Measurements from ENCODE around the gene ZNF534.

The ZNF534 gene

DNA sequence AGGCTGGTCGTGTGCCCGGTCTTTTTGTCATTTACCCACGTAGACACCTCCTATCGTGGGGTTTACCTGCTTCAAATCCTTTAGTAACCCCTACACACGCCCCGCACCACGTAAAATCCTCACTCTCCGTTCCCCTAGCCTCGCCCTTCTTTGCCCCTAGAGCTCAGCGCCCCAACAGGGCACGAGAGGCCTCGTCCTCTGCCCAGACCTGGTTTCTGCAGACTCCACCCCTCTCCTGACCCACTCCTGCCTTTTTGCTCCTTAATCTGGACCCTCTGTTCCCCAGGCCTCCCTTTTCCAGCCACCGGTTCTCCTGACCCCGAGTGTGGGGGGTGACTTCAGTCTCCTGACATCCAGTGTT lies 30.9 kb upstream of the ZNF534 start:
- H2AFZ ChIP-seq (ENCODE audit: low read depth, low read length): peak overlapping the region; percentile 94

GRCh38 chr19:52410276-52410675 lies 18.7 kb upstream of the ZNF534 start:
- H3K27ac ChIP-seq (ENCODE audit: low read length): no peak overlapping the region
- no peak overlapping the region for H2AFZ ChIP-seq (ENCODE audit: low read depth, low read length)
- H3K36me3 ChIP-seq (ENCODE audit: insufficient read depth, low read length): peaks cover 96% of the 10 kb centered on the region
- DNase-seq (no peak), ATAC-seq (ENCODE audit: insufficient read depth, low read depth) (no peak)
- TF ChIP-seq EZH2 (IDR thresholded peaks at IDR 0.05; ENCODE audit: borderline replicate concordance, low read depth, low read length, severe bottlenecking): no peak
- TF ChIP-seq, protein P1, sequence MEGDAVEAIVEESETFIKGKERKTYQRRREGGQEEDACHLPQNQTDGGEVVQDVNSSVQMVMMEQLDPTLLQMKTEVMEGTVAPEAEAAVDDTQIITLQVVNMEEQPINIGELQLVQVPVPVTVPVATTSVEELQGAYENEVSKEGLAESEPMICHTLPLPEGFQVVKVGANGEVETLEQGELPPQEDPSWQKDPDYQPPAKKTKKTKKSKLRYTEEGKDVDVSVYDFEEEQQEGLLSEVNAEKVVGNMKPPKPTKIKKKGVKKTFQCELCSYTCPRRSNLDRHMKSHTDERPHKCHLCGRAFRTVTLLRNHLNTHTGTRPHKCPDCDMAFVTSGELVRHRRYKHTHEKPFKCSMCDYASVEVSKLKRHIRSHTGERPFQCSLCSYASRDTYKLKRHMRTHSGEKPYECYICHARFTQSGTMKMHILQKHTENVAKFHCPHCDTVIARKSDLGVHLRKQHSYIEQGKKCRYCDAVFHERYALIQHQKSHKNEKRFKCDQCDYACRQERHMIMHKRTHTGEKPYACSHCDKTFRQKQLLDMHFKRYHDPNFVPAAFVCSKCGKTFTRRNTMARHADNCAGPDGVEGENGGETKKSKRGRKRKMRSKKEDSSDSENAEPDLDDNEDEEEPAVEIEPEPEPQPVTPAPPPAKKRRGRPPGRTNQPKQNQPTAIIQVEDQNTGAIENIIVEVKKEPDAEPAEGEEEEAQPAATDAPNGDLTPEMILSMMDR (IDR thresholded peaks at IDR 0.05; ENCODE audit: borderline replicate concordance, extremely low read depth, low read length, poor library complexity, severe bottlenecking): no peak
- no peaks in the 10 kb centered on the region for H3K4me1 ChIP-seq (ENCODE audit: insufficient read depth, low read length)
- no peak overlapping the region for H3K4me2 ChIP-seq (ENCODE audit: insufficient read depth, low read length)
- H3K4me3 ChIP-seq (ENCODE audit: low read depth in 1 of 2, low read length in 2 of 2): no peak overlapping the region
- no peaks in the 10 kb centered on the region for H3K79me2 ChIP-seq (ENCODE audit: insufficient read depth, low read length)
- no peaks in the 10 kb centered on the region for H3K27me3 ChIP-seq (ENCODE audit: insufficient read depth, low read length, poor library complexity)
- H3K9ac ChIP-seq (ENCODE audit: low read depth, low read length): no peak overlapping the region
- H3K9me3 ChIP-seq (ENCODE audit: insufficient read depth, low read length, severe bottlenecking): peaks cover 38% of the 10 kb centered on the region
- H4K20me1 ChIP-seq (ENCODE audit: insufficient read depth, low read length): no peaks in the 10 kb centered on the region

More for the DNA sequence above, 30.9 kb upstream of the ZNF534 start:
- peaks cover 61% of the 10 kb centered on the region for H3K79me2 ChIP-seq (ENCODE audit: insufficient read depth, low read length)
- peak overlapping the region; percentile 96 for H3K27ac ChIP-seq (ENCODE audit: low read length)
- no peaks in the 10 kb centered on the region for H3K9me3 ChIP-seq (ENCODE audit: insufficient read depth, low read length, severe bottlenecking)
- ATAC-seq (ENCODE audit: insufficient read depth, low read depth) (peak; percentile 62), DNase-seq (peak; percentile 49)
- H3K4me1 ChIP-seq (ENCODE audit: insufficient read depth, low read length): peaks cover 39% of the 10 kb centered on the region
- no peak for TF ChIP-seq EZH2 (IDR thresholded peaks at IDR 0.05; ENCODE audit: borderline replicate concordance, low read depth, low read length, severe bottlenecking)
- TF ChIP-seq, protein P1 (IDR thresholded peaks at IDR 0.05; ENCODE audit: borderline replicate concordance, extremely low read depth, low read length, poor library complexity, severe bottlenecking): peak; percentile 41
- peak overlapping the region; percentile 93 to 98 for H3K4me3 ChIP-seq (ENCODE audit: low read depth in 1 of 2, low read length in 2 of 2)
- peak overlapping the region; percentile 92 for H3K9ac ChIP-seq (ENCODE audit: low read depth, low read length)
- no peaks in the 10 kb centered on the region for H3K27me3 ChIP-seq (ENCODE audit: insufficient read depth, low read length, poor library complexity)
- peaks cover 64% of the 10 kb centered on the region for H3K36me3 ChIP-seq (ENCODE audit: insufficient read depth, low read length)
- no peaks in the 10 kb centered on the region for H4K20me1 ChIP-seq (ENCODE audit: insufficient read depth, low read length)
- peak overlapping the region; percentile 94 for H3K4me2 ChIP-seq (ENCODE audit: insufficient read depth, low read length)

DNA sequence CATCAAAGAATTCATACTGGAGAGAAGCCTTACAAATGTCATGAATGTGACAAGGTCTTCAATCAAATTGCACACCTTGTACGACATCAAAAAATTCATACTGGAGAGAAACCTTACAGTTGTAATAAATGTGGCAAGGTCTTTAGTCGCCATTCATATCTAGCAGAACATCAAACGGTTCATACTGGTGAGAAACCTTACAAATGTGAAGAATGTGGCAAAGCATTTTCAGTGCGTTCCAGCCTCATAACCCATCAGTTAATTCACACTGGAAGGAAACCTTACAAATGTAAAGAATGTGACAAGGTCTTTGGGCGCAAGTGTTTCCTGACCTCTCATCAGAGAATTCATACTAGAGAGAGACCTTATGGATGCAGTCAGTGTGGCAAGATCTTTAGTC lies 13.2 kb upstream of the ZNF534 start:
- H3K4me2 ChIP-seq (ENCODE audit: insufficient read depth, low read length): no peak overlapping the region
- no peaks in the 10 kb centered on the region for H3K4me1 ChIP-seq (ENCODE audit: insufficient read depth, low read length)
- peaks cover 44% of the 10 kb centered on the region for H3K9me3 ChIP-seq (ENCODE audit: insufficient read depth, low read length, severe bottlenecking)
- ATAC-seq (ENCODE audit: insufficient read depth, low read depth): no peak
- TF ChIP-seq, protein P1 (IDR thresholded peaks at IDR 0.05; ENCODE audit: borderline replicate concordance, extremely low read depth, low read length, poor library complexity, severe bottlenecking): no peak
- TF ChIP-seq EZH2 (IDR thresholded peaks at IDR 0.05; ENCODE audit: borderline replicate concordance, low read depth, low read length, severe bottlenecking): no peak
- no peak overlapping the region for H3K4me3 ChIP-seq (ENCODE audit: low read depth in 1 of 2, low read length in 2 of 2)
- H4K20me1 ChIP-seq (ENCODE audit: insufficient read depth, low read length): no peaks in the 10 kb centered on the region
- no peak overlapping the region for H3K27ac ChIP-seq (ENCODE audit: low read length)
- DNase-seq: no peak
- H3K9ac ChIP-seq (ENCODE audit: low read depth, low read length): no peak overlapping the region
- H3K79me2 ChIP-seq (ENCODE audit: insufficient read depth, low read length): no peaks in the 10 kb centered on the region
- peaks cover 42% of the 10 kb centered on the region for H3K36me3 ChIP-seq (ENCODE audit: insufficient read depth, low read length)
- no peaks in the 10 kb centered on the region for H3K27me3 ChIP-seq (ENCODE audit: insufficient read depth, low read length, poor library complexity)
- no peak overlapping the region for H2AFZ ChIP-seq (ENCODE audit: low read depth, low read length)

DNA sequence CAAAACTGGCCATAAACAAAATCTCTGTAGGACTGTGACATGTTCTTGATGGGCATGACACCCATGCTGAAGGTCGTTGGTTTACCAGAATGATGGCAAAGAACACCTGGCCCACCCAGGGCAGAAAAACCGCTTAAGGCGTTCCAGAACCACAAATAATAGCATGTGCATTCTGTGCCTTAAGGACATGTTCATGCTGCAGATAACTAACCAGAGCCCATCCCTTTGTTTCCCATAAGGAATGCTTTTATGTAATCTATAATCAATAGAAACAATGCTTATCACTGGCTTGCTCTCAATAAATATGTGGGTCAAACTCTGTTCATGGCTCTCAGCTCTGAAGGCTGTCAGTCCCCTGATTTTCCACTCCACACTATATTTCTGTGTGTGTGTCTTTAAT lies 13.2 kb downstream of the ZNF534 start:
- TF ChIP-seq, protein P1 (IDR thresholded peaks at IDR 0.05; ENCODE audit: borderline replicate concordance, extremely low read depth, low read length, poor library complexity, severe bottlenecking): no peak
- TF ChIP-seq EZH2 (IDR thresholded peaks at IDR 0.05; ENCODE audit: borderline replicate concordance, low read depth, low read length, severe bottlenecking): no peak
- H3K27me3 ChIP-seq (ENCODE audit: insufficient read depth, low read length, poor library complexity): no peaks in the 10 kb centered on the region
- H3K27ac ChIP-seq (ENCODE audit: low read length): no peak overlapping the region
- ATAC-seq (ENCODE audit: insufficient read depth, low read depth): no peak
- no peak for DNase-seq
- no peaks in the 10 kb centered on the region for H3K4me1 ChIP-seq (ENCODE audit: insufficient read depth, low read length)
- no peak overlapping the region for H3K4me2 ChIP-seq (ENCODE audit: insufficient read depth, low read length)
- H4K20me1 ChIP-seq (ENCODE audit: insufficient read depth, low read length): no peaks in the 10 kb centered on the region
- no peak overlapping the region for H3K4me3 ChIP-seq (ENCODE audit: low read depth in 1 of 2, low read length in 2 of 2)
- no peaks in the 10 kb centered on the region for H3K36me3 ChIP-seq (ENCODE audit: insufficient read depth, low read length)
- peaks cover 10% of the 10 kb centered on the region for H3K9me3 ChIP-seq (ENCODE audit: insufficient read depth, low read length, severe bottlenecking)
- no peak overlapping the region for H2AFZ ChIP-seq (ENCODE audit: low read depth, low read length)
- no peak overlapping the region for H3K9ac ChIP-seq (ENCODE audit: low read depth, low read length)
- no peaks in the 10 kb centered on the region for H3K79me2 ChIP-seq (ENCODE audit: insufficient read depth, low read length)
